Esophagus (tissue), 2 donors: ENCODE measurements around the gene OAF. TPM values are rescaled to one million over a fixed set of nuclear protein-coding genes. Genes with fewer than 3 reads are reported as not detected.
"Not testable (repeated sequence)": the region's sequence is repeated elsewhere in the genome, so short reads cannot be mapped to it uniquely, and the experiment has no call there.

Source experiments
- H3K27ac ChIP-seq, 2 donors: one replicate each; pipeline ENCODE4 v1.5.1; 2013; ENCODE audit warnings: low read depth in 2 of 2, mild to moderate bottlenecking in 2 of 2, inconsistent platforms in 1 of 2, low read length in 1 of 2, moderate library complexity in 1 of 2
- H3K27me3 ChIP-seq, 2 donors: one replicate each; pipeline ENCODE4 v1.6.1; 2013; ENCODE audit warnings: low read length in 2 of 2, control low read depth in 1 of 2, mild to moderate bottlenecking in 1 of 2; ENCODE audit not compliant: insufficient read depth in 2 of 2, control insufficient read depth in 1 of 2
- H3K36me3 ChIP-seq, 2 donors: one replicate each; pipeline ENCODE4 v1.6.1; 2013; ENCODE audit warnings: low read length in 1 of 2; ENCODE audit not compliant: control insufficient read depth in 2 of 2, insufficient read depth in 2 of 2
- H3K4me1 ChIP-seq, 2 donors: one replicate each; pipeline ENCODE4 v1.6.1; 2013; ENCODE audit warnings: low read length in 1 of 2; ENCODE audit not compliant: control insufficient read depth in 2 of 2, insufficient read depth in 2 of 2
- H3K4me3 ChIP-seq, 2 donors: one replicate each; pipeline ENCODE4 v1.5.1; 2013; ENCODE audit warnings: low read length in 2 of 2, mild to moderate bottlenecking in 2 of 2, low read depth in 1 of 2, moderate library complexity in 1 of 2
- H3K9me3 ChIP-seq, 2 donors: one replicate each; pipeline ENCODE4 v1.6.1; 2013; ENCODE audit warnings: mild to moderate bottlenecking in 2 of 2, low read depth in 1 of 2, low read length in 1 of 2, moderate library complexity in 1 of 2; ENCODE audit not compliant: control insufficient read depth in 2 of 2, insufficient read depth in 1 of 2
- WGBS, 2 donors: extraction: QIAGEN DNeasy Blood & Tissue Kit; methylation state at CpG; one replicate each; pipeline ENCODE4 v1.1.7; 2013; 5-methylcytosine and 5-hydroxymethylcytosine counted together
- polyA plus RNA-seq, 2 donors: library from polyadenylated mRNA; stranded (reverse); fragments of 200-250 nt; gene quantifications; one replicate each; pipeline ENCODE4 v1.2.3, GENCODE V29; 2013
- donor health status: healthy with polysubstance abuse.
- donor health status: Bipolar disorder and iron deficiency.

The OAF gene
- polyA plus RNA-seq, 2 donors, result 7.2 to 8.4 TPM

DNA sequence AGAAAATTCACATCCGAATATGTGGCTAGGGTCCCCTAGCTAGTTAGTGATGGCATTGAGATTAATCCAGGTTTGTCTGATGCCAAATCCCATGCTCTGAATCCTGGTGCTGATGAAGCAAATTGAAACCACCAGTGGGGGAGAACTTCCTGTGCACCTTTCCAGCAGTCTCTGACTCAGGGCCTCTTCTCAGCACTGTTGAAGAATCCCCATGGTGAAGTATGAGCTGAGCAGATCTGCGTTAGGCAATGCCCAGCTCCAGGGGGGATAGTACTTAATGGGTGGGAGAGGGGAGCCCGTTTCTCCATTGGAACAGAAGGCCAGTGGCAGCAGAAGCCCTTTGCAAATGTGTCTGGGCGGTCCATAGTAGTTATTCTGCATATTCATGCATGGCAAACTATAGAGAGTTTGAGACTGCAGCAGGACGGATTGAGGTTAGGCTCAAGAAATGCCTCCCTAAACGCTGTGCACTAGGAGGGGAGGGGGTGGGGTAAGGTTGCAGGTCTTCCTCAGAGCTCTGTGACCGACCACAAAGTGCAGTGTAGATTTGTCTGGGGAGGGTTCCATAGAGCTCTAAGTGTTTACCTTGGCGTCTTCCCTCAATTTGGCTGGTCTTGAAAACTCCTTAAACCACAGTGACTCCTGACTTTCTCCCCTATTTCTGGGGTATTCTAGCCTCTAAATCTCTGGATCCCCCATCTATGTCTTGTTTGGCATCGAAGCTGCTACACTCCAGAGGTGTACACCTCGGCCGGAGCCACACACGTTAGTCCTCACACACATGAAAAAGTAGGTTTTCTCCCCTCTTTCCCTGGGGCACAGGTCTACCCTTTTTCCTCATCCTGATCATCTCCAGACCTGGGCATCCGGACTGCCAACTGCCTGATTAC is 33.9 kb downstream of the OAF start:
- H3K36me3 ChIP-seq, result no peaks in the 10 kb centered on the region
- peaks cover 0 to 5% of the 10 kb centered on the region in 2 donors for H3K27me3 ChIP-seq
- peaks cover 4 to 11% of the 10 kb centered on the region in 2 donors for H3K4me1 ChIP-seq
- H3K27ac ChIP-seq, result no peak overlapping the region
- no peaks in the 10 kb centered on the region for H3K9me3 ChIP-seq
- H3K4me3 ChIP-seq, result no peak overlapping the region
- 80 to 81% methylated on average over 13 of the region's 13 CpGs for WGBS, 2 donors

DNA sequence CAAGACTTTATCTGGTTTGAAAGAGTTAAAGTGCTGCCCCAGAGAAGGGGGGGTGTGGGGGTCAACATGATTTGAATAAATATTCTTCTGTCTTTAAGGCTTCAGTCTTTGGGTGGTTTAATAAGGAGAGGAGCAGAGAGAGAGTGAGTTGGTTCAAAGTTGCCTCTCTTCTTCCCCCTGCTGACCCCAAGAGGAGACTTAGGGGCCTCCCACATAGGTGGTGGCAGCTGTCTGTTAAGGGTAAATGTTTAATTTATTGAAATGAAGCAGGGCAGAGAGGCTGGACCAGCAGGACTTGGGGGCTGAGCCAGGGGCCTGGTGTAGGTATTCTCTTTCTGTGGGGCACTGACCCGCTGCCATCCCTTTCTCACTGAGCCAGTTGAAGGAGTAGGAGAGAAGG is 34.6 kb downstream of the OAF start:
- 83 to 86% methylated on average over 1 of the region's 1 CpG for WGBS, 2 donors
- H3K27me3 ChIP-seq, result peaks cover 0 to 1% of the 10 kb centered on the region in 2 donors
- H3K9me3 ChIP-seq, result no peaks in the 10 kb centered on the region
- H3K36me3 ChIP-seq, result no peaks in the 10 kb centered on the region
- no peak overlapping the region for H3K27ac ChIP-seq
- peaks cover 0 to 7% of the 10 kb centered on the region in 2 donors for H3K4me1 ChIP-seq
- H3K4me3 ChIP-seq, result no peak overlapping the region

DNA sequence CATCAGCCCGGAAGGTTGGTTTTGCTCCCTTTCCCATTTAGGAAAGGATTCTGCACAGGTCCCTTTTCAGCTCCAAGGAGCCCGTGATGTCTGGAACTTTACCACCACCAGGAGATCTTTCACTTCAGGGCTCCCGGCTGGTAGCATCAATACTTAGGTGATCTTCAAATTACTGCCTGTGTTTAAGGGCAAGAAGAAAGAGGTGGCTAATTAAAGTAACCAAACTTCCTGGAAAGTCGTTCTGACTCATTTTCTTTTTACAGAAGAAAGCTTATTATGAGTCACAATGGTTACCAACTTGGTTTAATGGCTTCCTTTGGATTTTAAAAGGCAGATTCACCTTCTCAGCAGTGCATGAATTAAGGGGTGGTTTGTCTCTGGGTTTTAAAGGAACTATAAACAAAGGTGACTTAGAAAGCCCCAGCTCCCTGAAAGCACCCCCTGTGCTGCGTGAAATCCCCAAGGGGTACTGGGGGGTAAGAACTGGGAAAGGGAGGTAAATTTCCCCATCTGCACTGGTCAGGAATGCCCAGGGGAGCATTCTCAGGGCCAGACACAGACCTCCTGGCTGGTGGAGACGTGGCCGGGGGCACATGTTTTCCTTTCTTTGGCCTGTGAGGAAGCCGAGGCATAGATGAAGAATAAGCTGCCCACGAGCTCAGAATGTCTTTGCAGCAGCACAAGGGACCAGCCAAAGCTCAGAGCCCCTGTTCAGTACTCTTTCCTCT is 37.9 kb downstream of the OAF start:
- WGBS, 2 donors, result 53 to 58% methylated on average over 9 of the region's 9 CpGs
- Histone ChIP-seq H3K9me3 (no peaks in the 10 kb centered on the region), H3K4me3 (no peak overlapping the region), H3K27ac (no peak overlapping the region), H3K4me1 (peaks cover 0 to 3% of the 10 kb centered on the region in 2 donors), H3K36me3 (no peaks in the 10 kb centered on the region), H3K27me3 (no peaks in the 10 kb centered on the region)

DNA sequence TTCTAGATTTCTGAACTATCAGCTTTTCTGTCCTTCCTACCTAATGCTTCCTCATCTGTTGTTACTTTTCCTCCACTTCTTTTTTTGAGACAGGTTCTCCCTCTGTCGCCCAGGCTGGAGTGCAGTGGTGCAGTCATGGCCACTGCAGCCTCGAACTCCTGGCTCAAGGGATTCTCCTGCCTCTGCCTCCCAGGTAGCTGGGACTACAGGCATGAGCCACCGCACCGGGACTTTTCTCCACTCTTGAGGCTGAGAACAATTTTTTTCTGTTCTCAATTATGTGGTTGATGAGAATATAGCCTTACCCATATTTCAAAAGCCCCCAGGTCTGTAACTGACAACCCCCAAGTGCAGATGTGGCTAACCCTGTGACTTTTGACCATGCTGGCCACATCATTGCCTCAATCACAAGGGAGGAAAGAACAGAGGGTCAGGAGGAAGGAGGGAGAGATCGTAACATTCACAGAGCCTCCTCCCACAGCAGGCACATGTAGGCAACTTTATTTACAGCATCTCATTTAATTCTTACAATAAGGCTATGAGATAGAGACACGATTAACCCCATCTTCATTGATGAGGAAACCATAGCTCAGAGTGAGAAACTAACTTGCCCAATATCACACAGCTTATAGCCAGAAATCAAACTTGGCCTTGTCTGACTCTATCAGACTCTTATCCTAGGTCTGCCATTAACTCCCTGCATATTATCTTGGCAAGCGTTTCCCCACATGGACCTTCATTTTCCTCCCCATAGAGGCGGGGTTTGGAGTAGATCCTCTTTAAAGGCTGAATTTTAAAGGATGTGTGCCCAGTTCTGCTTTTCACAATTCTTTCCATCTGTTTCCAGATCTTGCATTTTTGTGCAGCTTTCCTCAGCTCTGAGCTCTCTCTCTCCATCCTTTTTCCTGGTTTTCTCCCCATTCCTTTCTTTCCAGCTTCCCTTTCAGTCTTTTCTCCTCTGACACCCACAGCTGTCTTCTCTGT is 38.7 kb downstream of the OAF start:
- Histone ChIP-seq H3K9me3 (no peaks in the 10 kb centered on the region), H3K4me3 (no peak overlapping the region), H3K4me1 (peaks cover 0 to 3% of the 10 kb centered on the region in 2 donors), H3K27me3 (peaks cover 0 to 3% of the 10 kb centered on the region in 2 donors), H3K27ac (no peak overlapping the region), H3K36me3 (no peaks in the 10 kb centered on the region)
- 82% methylated on average over 8 of the region's 8 CpGs for WGBS, 2 donors

DNA sequence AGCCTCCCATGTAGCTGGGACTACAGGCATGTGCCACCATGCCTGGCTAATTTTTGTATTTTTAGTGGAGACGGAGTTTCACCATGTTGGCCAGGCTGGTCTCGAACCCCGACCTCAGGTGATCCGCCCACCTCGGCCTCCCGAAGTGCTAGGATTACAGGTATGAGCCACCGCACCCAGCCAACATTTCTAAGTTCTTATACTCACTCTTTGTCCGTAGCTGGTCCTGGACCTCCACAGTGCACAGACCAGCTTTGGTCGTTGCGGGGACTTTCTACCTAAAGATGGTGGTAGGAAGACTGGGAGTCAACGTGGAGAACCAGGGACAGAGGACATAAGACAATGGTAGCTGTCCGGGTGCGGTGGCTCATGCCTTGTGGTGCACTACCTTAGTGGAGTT is 42.5 kb downstream of the OAF start:
- not testable (repeated sequence) for H3K27me3 ChIP-seq, H3K4me1 ChIP-seq, H3K9me3 ChIP-seq, H3K27ac ChIP-seq, H3K36me3 ChIP-seq, H3K4me3 ChIP-seq
- WGBS, 2 donors, result 90 to 94% methylated on average over 13 of the region's 13 CpGs

DNA sequence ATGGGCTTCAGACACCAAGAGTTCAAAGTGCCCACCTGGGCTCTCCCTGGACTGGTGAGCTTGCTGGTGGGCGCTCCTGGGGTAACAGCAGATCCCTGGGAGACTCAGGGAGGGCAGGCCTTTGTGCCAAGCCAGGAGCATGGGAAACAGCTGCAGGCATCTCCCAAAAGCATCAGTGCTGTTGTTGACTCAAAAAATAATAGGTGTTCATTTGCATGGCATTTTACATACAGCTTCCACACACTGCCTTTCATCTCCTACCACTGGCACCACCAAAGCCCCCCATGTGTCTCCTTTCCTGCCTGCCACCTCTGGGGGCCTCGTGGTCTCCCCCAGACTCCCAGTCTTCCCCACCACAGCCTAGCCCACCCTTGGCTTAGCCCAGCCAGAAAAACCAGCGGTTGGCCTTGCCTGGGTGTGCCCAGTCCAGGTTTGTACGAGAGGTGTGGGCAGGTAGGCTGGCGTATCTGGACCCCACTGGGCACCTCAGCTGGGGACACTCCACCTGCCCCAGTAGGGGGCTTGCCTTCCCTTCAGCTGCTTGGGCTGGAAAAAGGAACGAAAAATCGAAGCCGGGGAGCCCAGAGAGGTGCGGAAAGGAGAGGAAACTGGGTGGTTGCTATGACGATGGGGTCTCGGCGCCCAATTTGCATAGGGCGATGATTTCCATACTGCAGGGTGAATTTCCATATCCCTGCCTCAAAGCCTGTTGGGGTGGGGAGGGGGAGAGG is 44.1 kb downstream of the OAF start:
- Histone ChIP-seq H3K4me1 (peaks cover 0 to 2% of the 10 kb centered on the region in 2 donors), H3K36me3 (no peaks in the 10 kb centered on the region), H3K4me3 (no peak overlapping the region), H3K27ac (no peak overlapping the region), H3K9me3 (no peaks in the 10 kb centered on the region), H3K27me3 (peaks cover 0 to 3% of the 10 kb centered on the region in 2 donors)
- 32 to 40% methylated on average over 13 of the region's 13 CpGs for WGBS, 2 donors

DNA sequence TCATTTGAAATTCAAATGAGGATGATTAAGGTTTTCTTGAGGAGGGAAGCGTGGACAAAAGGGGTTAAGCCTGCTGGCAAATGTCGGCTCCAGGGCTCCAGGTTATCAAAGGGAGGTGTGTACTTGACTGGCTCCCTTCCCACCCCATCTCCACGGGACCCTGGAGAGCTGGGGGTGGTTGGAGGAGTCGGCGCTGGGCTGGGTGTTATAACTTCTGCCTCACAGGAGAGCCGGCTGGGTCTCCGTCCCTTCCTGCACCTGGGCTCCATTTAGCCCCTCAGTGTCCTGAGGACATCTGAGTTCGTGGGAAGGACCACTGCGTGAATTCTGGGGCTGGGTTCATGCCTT is 44.7 kb downstream of the OAF start:
- H3K4me1 ChIP-seq, result peaks cover 0 to 5% of the 10 kb centered on the region in 2 donors
- no peaks in the 10 kb centered on the region for H3K36me3 ChIP-seq
- peaks cover 0 to 3% of the 10 kb centered on the region in 2 donors for H3K27me3 ChIP-seq
- WGBS, 2 donors, result 32 to 38% methylated on average over 9 of the region's 9 CpGs
- H3K27ac ChIP-seq, result no peak overlapping the region
- no peak overlapping the region for H3K4me3 ChIP-seq
- H3K9me3 ChIP-seq, result no peaks in the 10 kb centered on the region

DNA sequence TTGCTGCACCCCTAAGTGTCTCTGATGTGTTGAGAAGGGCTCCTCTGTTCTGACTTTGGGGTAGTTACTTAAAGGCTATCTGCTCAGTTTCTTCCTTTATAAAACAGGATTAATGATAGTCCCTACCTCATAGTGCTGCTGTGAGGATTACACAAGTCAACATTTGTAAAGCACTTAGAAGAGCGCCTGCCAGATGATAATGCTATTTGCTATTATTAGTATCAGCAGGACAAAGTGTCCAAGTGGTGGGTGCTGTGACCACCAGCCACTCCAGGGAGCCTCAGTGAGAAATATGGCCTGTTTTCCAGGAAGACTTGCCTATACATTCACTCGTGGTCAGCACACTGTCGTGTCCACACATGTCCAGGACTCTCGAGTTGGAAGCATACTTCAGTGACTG is 45.3 kb downstream of the OAF start:
- Histone ChIP-seq H3K4me3 (no peak overlapping the region), H3K27ac (no peak overlapping the region), H3K27me3 (peaks cover 0 to 3% of the 10 kb centered on the region in 2 donors), H3K36me3 (no peaks in the 10 kb centered on the region), H3K4me1 (peaks cover 0 to 5% of the 10 kb centered on the region in 2 donors), H3K9me3 (no peaks in the 10 kb centered on the region)
- WGBS, 2 donors, result 49 to 57% methylated on average over 4 of the region's 4 CpGs
